Measurements from ENCODE around the gene R3HDM2.
"Not testable (repeated sequence)": the region's sequence is repeated elsewhere in the genome, so short reads cannot be mapped to it uniquely, and the experiment has no call there.

Gene R3HDM2

GRCh38 chr12:57431654-57432188 is 878 bp upstream of the R3HDM2 start:
- H3K4me2 ChIP-seq (ENCODE audit: low read length) = peak overlapping the region; percentile 83
- peak overlapping the region; percentile 92 for H3K9ac ChIP-seq (ENCODE audit: low read depth, low read length)
- no peaks in the 10 kb centered on the region for H3K36me3 ChIP-seq (ENCODE audit: insufficient read depth, low read length)
- no peaks in the 10 kb centered on the region for H3K9me3 ChIP-seq (replicated peaks; ENCODE audit: low read length)
- no peaks in the 10 kb centered on the region for H3K27me3 ChIP-seq (ENCODE audit: control insufficient read depth, insufficient read depth, low read length)
- no peak overlapping the region for H3K4me3 ChIP-seq (ENCODE audit: low read length)
- H3K4me1 ChIP-seq (ENCODE audit: control insufficient read depth, insufficient read depth, low read length) = peaks cover 11% of the 10 kb centered on the region

GRCh38 chr12:57430112-57430930 is 522 bp downstream of the R3HDM2 start:
- Histone ChIP-seq H3K4me3 (ENCODE audit: low read length) (peak overlapping the region; percentile 68), H3K36me3 (ENCODE audit: insufficient read depth, low read length) (no peaks in the 10 kb centered on the region), H3K27me3 (ENCODE audit: control insufficient read depth, insufficient read depth, low read length) (no peaks in the 10 kb centered on the region), H3K4me1 (ENCODE audit: control insufficient read depth, insufficient read depth, low read length) (peaks cover 11% of the 10 kb centered on the region), H3K9me3 (replicated peaks; ENCODE audit: low read length) (no peaks in the 10 kb centered on the region), H3K9ac (ENCODE audit: low read depth, low read length) (peak overlapping the region; percentile 92), H3K4me2 (ENCODE audit: low read length) (peak overlapping the region; percentile 78)

- Histone ChIP-seq H3K9me3 (replicated peaks; ENCODE audit: low read length) (no peaks in the 10 kb centered on the region), H3K4me3 (ENCODE audit: low read length) (peak overlapping the region; percentile 68), H3K4me2 (ENCODE audit: low read length) (peak overlapping the region; percentile 78), H3K36me3 (ENCODE audit: insufficient read depth, low read length) (no peaks in the 10 kb centered on the region), H3K27me3 (ENCODE audit: control insufficient read depth, insufficient read depth, low read length) (no peaks in the 10 kb centered on the region), H3K4me1 (ENCODE audit: control insufficient read depth, insufficient read depth, low read length) (peaks cover 11% of the 10 kb centered on the region), H3K9ac (ENCODE audit: low read depth, low read length) (peak overlapping the region; percentile 92)
Measured at GRCh38 chr12:57429473-57430111, 1.3 kb downstream of the R3HDM2 start.

GRCh38 chr12:57428965-57429364 is 1.9 kb downstream of the R3HDM2 start:
- no peaks in the 10 kb centered on the region for H3K36me3 ChIP-seq (ENCODE audit: insufficient read depth, low read length)
- no peaks in the 10 kb centered on the region for H3K27me3 ChIP-seq (ENCODE audit: control insufficient read depth, insufficient read depth, low read length)
- H3K4me2 ChIP-seq (ENCODE audit: low read length) = peak overlapping the region; percentile 78
- no peak overlapping the region for H3K4me3 ChIP-seq (ENCODE audit: low read length)
- H3K9me3 ChIP-seq (replicated peaks; ENCODE audit: low read length) = no peaks in the 10 kb centered on the region
- peaks cover 11% of the 10 kb centered on the region for H3K4me1 ChIP-seq (ENCODE audit: control insufficient read depth, insufficient read depth, low read length)
- H3K9ac ChIP-seq (ENCODE audit: low read depth, low read length) = peak overlapping the region; percentile 92

GRCh38 chr12:57426948-57427347 is 3.9 kb downstream of the R3HDM2 start:
- H3K4me2 ChIP-seq (ENCODE audit: low read length); H3K27me3 ChIP-seq (ENCODE audit: control insufficient read depth, insufficient read depth, low read length); H3K9ac ChIP-seq (ENCODE audit: low read depth, low read length); H3K9me3 ChIP-seq (replicated peaks; ENCODE audit: low read length); H3K4me3 ChIP-seq (ENCODE audit: low read length); H3K36me3 ChIP-seq (ENCODE audit: insufficient read depth, low read length): not testable (repeated sequence)
- peaks cover 11% of the 10 kb centered on the region for H3K4me1 ChIP-seq (ENCODE audit: control insufficient read depth, insufficient read depth, low read length)

GRCh38 chr12:57420482-57420881 is 10.4 kb downstream of the R3HDM2 start:
- no peaks in the 10 kb centered on the region for H3K9me3 ChIP-seq (replicated peaks; ENCODE audit: low read length)
- H3K4me1 ChIP-seq (ENCODE audit: control insufficient read depth, insufficient read depth, low read length) = peaks cover 8% of the 10 kb centered on the region
- H3K9ac ChIP-seq (ENCODE audit: low read depth, low read length) = no peak overlapping the region
- H3K4me2 ChIP-seq (ENCODE audit: low read length) = no peak overlapping the region
- no peak overlapping the region for H3K4me3 ChIP-seq (ENCODE audit: low read length)
- peaks cover 4% of the 10 kb centered on the region for H3K36me3 ChIP-seq (ENCODE audit: insufficient read depth, low read length)
- no peaks in the 10 kb centered on the region for H3K27me3 ChIP-seq (ENCODE audit: control insufficient read depth, insufficient read depth, low read length)

GRCh38 chr12:57419495-57419894 is 11.3 kb downstream of the R3HDM2 start:
- Histone ChIP-seq H3K27me3 (ENCODE audit: control insufficient read depth, insufficient read depth, low read length) (no peaks in the 10 kb centered on the region), H3K4me2 (ENCODE audit: low read length) (no peak overlapping the region), H3K36me3 (ENCODE audit: insufficient read depth, low read length) (peaks cover 4% of the 10 kb centered on the region), H3K4me3 (ENCODE audit: low read length) (no peak overlapping the region), H3K9ac (ENCODE audit: low read depth, low read length) (no peak overlapping the region), H3K9me3 (replicated peaks; ENCODE audit: low read length) (no peaks in the 10 kb centered on the region), H3K4me1 (ENCODE audit: control insufficient read depth, insufficient read depth, low read length) (peaks cover 8% of the 10 kb centered on the region)

- H3K9me3 ChIP-seq (replicated peaks; ENCODE audit: low read length) = no peaks in the 10 kb centered on the region
- no peak overlapping the region for H3K4me3 ChIP-seq (ENCODE audit: low read length)
- no peak overlapping the region for H3K9ac ChIP-seq (ENCODE audit: low read depth, low read length)
- H3K4me2 ChIP-seq (ENCODE audit: low read length) = no peak overlapping the region
- no peaks in the 10 kb centered on the region for H3K27me3 ChIP-seq (ENCODE audit: control insufficient read depth, insufficient read depth, low read length)
- H3K36me3 ChIP-seq (ENCODE audit: insufficient read depth, low read length) = peaks cover 4% of the 10 kb centered on the region
- peaks cover 8% of the 10 kb centered on the region for H3K4me1 ChIP-seq (ENCODE audit: control insufficient read depth, insufficient read depth, low read length)
Measured at GRCh38 chr12:57418255-57418654, 12.6 kb downstream of the R3HDM2 start.

- Histone ChIP-seq H3K9me3 (replicated peaks; ENCODE audit: low read length) (no peaks in the 10 kb centered on the region), H3K9ac (ENCODE audit: low read depth, low read length) (no peak overlapping the region), H3K27me3 (ENCODE audit: control insufficient read depth, insufficient read depth, low read length) (no peaks in the 10 kb centered on the region), H3K4me3 (ENCODE audit: low read length) (no peak overlapping the region), H3K4me2 (ENCODE audit: low read length) (no peak overlapping the region), H3K4me1 (ENCODE audit: control insufficient read depth, insufficient read depth, low read length) (peaks cover 8% of the 10 kb centered on the region), H3K36me3 (ENCODE audit: insufficient read depth, low read length) (no peaks in the 10 kb centered on the region)
Measured at GRCh38 chr12:57416039-57416996, 14.5 kb downstream of the R3HDM2 start.

- no peaks in the 10 kb centered on the region for H3K9me3 ChIP-seq (replicated peaks; ENCODE audit: low read length)
- no peak overlapping the region for H3K9ac ChIP-seq (ENCODE audit: low read depth, low read length)
- H3K36me3 ChIP-seq (ENCODE audit: insufficient read depth, low read length) = no peaks in the 10 kb centered on the region
- H3K27me3 ChIP-seq (ENCODE audit: control insufficient read depth, insufficient read depth, low read length) = no peaks in the 10 kb centered on the region
- H3K4me3 ChIP-seq (ENCODE audit: low read length) = no peak overlapping the region
- H3K4me2 ChIP-seq (ENCODE audit: low read length) = no peak overlapping the region
- H3K4me1 ChIP-seq (ENCODE audit: control insufficient read depth, insufficient read depth, low read length) = peaks cover 8% of the 10 kb centered on the region
Measured at GRCh38 chr12:57415088-57415487, 15.8 kb downstream of the R3HDM2 start.

GRCh38 chr12:57414160-57414559 is 16.7 kb downstream of the R3HDM2 start:
- not testable (repeated sequence) for H3K9me3 ChIP-seq (replicated peaks; ENCODE audit: low read length); H3K4me3 ChIP-seq (ENCODE audit: low read length); H3K9ac ChIP-seq (ENCODE audit: low read depth, low read length); H3K27me3 ChIP-seq (ENCODE audit: control insufficient read depth, insufficient read depth, low read length); H3K4me2 ChIP-seq (ENCODE audit: low read length); H3K4me1 ChIP-seq (ENCODE audit: control insufficient read depth, insufficient read depth, low read length); H3K36me3 ChIP-seq (ENCODE audit: insufficient read depth, low read length)
